Temporal lobe (tissue), 1 donor: ENCODE data around the gene NPIPA2. TPM values are rescaled to one million over a fixed set of nuclear protein-coding genes. Genes with fewer than 3 reads are reported as not detected.

ENCODE experiments used
- total RNA-seq: library from RNA; depleted of rRNA; stranded (reverse); fragments of >200 nt; gene quantifications from one replicate; pipeline ENCODE4 v1.2.3, GENCODE V29; 2014

Gene NPIPA2
- total RNA-seq, 1 donor from 2014 or later = not detected

Other genes starting within 250 kb of the NPIPA2 start
- gene PARN, start 112.3 kb upstream of the NPIPA2 start, total RNA-seq = 18.7 TPM
- 59.5 TPM for gene BFAR, start 109.6 kb upstream of the NPIPA2 start, total RNA-seq
- not detected for gene PLA2G10, start 48.2 kb upstream of the NPIPA2 start, total RNA-seq
- gene NPIPA3, start 39.1 kb upstream of the NPIPA2 start, total RNA-seq = 0.25 TPM
- gene NOMO1, start 91.2 kb downstream of the NPIPA2 start, total RNA-seq = 63.7 TPM
- gene NPIPA1, start 194.9 kb downstream of the NPIPA2 start, total RNA-seq = 59.0 TPM
- gene PDXDC1, start 232.5 kb downstream of the NPIPA2 start, total RNA-seq = 42.0 TPM